PFSK-1 (cell line): ENCODE results near the gene ABTB1.

Experiments
- POLR2AphosphoS5 ChIP-seq: IDR thresholded peaks from 2 replicates; pipeline ENCODE4 v1.6.1; 2012; ENCODE audit warnings: low read depth, mild to moderate bottlenecking, control low read depth, low read length, moderate library complexity
- TAF1 ChIP-seq: IDR thresholded peaks from 2 replicates; pipeline ENCODE4 v1.6.1; 2012; ENCODE audit warnings: low read length, control low read depth, borderline replicate concordance; ENCODE audit not compliant: insufficient read depth
- TF ChIP-seq, protein P1 (sequence below), 2 experiments: IDR thresholded peaks; 2 replicates each; pipeline versions ENCODE4 v1.6.1 to v1.8.0; 2011 to 2012; ENCODE audit warnings: low read depth in 2 of 2, low read length in 2 of 2, control low read depth in 1 of 2, inconsistent platforms in 1 of 2, mild to moderate bottlenecking in 1 of 2, moderate library complexity in 1 of 2; ENCODE audit not compliant: insufficient read depth in 1 of 2

DNA sequence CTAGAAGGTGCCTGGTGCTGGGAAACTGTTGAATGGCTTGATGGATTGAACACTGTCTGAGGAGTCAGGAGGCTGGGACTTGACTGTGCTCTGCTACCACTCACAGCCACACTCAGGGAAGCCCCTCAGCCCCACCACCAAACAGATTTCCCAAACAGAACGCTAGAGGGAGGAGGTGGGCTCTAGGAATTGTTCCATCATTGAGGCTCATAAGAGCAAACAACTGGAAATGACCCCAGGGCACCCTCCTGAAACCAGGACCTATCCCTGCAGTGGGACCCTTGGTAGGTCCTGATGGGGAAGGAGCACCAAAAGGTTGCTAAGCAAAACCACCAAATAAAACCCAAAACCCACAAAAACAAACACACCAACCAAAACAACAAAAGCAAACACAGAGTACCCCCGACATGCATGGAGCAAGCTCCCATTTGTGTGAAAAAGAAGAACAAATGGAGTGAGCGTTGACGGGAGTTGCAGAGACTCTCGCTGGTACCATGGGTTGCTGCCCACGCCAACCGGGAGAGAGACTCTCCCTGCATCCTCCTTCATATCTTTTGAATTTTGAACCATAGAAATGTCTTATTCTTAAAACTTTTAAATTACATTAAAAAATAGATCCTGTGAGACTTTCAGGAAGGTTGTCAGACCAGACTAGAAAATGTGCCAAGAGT, 45.6 kb downstream of the ABTB1 start:
- TF ChIP-seq TAF1 (no peak), POLR2AphosphoS5 (no peak)
- TF ChIP-seq, protein P1, sequence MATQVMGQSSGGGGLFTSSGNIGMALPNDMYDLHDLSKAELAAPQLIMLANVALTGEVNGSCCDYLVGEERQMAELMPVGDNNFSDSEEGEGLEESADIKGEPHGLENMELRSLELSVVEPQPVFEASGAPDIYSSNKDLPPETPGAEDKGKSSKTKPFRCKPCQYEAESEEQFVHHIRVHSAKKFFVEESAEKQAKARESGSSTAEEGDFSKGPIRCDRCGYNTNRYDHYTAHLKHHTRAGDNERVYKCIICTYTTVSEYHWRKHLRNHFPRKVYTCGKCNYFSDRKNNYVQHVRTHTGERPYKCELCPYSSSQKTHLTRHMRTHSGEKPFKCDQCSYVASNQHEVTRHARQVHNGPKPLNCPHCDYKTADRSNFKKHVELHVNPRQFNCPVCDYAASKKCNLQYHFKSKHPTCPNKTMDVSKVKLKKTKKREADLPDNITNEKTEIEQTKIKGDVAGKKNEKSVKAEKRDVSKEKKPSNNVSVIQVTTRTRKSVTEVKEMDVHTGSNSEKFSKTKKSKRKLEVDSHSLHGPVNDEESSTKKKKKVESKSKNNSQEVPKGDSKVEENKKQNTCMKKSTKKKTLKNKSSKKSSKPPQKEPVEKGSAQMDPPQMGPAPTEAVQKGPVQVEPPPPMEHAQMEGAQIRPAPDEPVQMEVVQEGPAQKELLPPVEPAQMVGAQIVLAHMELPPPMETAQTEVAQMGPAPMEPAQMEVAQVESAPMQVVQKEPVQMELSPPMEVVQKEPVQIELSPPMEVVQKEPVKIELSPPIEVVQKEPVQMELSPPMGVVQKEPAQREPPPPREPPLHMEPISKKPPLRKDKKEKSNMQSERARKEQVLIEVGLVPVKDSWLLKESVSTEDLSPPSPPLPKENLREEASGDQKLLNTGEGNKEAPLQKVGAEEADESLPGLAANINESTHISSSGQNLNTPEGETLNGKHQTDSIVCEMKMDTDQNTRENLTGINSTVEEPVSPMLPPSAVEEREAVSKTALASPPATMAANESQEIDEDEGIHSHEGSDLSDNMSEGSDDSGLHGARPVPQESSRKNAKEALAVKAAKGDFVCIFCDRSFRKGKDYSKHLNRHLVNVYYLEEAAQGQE (IDR thresholded peaks at IDR 0.05; ENCODE audit: insufficient read depth in 1 of 2, low read depth in 2 of 2, low read length in 2 of 2) = no peak
